Inflammatory macrophage (primary cell): ENCODE measurements around the gene FHIT.

Source experiments
- DNase-seq, 2 donors: peaks; one replicate each; pipeline ENCODE4 v3.0.0-alpha.2; 2020 to 2022

Gene FHIT

DNA sequence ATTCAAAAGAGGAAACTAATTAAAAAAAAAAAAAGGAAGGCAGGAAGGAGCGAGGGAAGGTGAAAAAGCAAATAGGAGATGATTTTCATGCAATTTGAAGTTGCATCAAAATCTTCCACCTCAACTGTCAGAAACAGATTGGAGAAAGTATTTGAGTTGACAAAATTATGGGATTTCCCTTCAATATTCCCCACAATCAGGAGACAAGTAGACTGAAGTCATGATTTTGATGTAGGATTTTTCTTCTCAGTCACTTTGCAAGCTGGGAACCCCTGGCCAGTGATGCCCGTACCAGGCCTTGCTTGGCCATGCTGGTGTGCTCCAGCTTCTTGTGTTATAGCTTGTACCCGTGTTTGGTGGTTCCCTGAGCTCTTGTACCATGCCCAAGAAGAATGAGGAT, 1347.0 kb downstream of the FHIT start:
- no peak for DNase-seq

DNA sequence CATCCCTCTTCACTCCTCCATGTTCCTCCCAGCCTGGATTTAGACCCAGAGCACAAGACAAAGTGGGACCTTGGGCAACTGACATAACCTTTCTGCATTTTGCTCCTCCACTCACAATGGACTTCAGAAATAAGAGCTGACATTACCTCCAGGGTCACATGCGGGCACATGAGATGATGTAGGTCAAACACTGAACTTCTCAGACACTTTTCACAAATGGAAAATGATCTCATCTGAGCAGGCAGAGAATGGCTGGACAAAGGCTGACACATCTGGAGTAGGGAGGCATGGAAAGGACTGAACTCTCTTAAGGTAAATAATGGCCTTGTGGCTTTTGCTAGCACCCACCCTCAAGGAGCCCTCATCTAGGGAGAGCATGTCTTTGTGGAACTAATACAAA, 1352.2 kb downstream of the FHIT start:
- no peak for DNase-seq

DNA sequence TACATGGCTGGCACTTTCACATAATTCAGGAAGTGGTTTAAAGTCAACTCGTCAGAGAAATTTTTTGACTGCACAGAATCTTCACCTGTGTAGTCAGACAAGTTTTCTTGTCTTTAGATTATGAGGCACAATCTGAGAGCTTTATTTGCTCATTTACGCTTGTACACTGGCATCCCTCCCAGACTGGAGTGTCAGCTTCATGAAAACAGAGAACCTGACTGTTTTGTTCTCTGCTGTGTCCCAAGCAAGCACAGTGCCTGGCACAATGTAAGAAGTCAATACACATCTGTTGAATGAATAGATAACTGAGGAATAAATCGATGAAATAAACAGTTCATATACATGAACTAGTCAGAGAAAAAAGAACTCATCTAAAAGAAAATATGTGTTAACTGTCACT, 1355.3 kb downstream of the FHIT start:
- DNase-seq, result no peak

DNA sequence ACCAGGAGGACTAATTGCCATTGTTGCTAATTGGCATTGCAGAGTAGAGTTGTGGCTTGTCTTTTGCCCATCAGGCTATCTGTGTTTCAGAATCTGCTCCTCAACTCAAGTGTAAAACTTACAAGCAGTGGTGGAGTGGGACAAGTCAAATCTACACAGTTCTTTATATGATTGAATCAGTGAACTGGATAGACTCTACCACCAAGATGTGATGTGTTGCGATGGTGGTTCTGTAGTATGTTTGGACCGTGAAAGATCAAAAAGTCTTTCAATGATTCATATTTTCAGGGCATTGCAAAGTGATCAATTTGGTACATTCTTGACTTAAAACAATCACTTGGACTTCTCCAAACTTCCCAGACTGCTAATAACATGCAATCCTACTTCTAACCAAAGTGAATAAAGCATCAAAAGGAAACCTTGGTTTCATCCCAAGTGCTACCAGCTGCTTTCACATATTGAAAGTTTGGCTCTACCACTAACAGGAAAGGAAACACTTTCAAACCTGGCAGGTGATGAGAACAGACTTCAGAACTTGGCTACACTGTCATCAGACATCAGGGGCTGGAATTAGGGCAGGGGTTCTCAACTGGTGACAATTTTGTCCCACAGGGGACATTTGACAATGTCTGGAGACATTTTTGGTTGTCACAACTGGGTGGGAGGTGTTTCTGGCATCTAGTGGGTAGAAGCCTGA, 1356.7 kb downstream of the FHIT start:
- DNase-seq, result no peak

DNA sequence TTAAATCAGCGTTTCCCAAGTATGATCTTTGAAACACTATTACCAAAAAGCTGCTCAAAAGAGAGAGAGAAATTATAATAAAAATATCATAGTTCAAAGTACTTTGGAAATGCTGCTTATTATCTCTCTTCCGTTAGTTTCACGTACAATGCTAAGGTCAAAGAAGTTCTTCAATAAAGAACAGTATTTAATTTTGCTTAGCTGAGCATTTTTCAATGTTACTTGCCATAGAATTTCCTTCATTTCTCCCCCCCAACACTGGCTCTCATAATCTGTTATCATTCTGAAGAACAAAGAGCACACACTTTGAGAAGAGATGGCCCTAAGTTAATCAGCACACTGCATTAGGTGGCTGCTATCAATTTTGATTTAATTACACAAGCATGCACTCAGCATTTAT, 1360.6 kb downstream of the FHIT start:
- no peak for DNase-seq

DNA sequence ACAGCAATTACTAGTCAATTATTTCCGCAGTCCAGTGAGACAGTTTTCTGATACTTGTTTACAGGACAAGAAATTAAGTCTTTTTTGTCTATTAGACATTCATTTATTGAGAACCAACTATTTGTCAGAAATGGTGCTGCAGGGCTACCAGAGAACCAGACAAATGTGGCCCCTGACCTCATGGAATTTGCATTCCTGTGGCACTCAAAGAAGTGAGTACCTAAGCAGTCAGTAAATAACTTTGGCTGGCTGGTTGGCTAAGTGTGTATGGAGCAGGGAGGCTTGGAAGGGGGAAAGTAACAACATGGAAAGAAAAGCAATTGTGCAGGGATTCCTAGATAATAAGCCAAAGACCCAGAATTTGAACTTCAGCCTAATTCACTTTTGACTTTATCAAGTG, 1364.5 kb downstream of the FHIT start:
- no peak for DNase-seq

DNA sequence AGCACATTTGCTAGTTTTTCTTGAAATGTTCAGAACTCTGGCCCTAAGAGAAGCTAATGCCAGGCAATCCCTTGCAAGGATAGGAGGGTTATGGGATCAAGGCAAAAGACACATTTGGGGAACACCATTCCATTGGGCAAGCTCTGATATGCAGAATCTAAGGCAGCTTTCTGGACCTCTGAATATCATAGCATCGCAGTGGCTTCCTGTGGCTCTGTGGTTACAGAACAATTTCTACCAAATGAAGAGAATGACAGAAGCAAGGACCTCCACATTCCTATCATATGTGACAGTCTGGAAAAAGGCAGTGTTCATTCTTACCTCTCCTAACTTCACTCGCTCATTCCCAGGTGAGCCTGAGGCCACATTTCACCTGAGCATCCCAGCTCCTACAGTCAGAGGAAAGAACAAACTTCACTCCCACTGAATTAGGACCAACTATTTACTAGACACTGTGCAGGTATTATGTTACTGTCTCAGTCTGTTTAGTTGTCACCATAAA, 1365.3 kb downstream of the FHIT start:
- no peak for DNase-seq

DNA sequence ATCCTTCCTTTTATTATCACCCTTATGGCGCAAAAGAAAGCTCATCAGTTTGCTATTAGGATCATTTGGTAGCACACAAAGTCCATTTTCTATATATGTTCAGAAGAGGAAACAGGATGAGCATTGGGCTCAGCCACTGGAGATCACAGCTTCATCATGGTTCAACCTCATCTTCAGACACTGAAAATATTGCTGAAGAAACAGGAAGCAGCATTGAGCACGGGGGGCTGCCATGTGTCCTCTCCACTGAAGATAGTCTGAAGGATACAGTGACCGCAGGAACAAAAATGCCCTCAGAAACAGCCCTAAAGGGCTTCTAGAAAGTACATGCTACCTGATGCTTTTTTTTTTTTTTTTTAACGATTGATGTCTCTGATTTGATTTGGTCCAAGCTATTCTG, 1366.2 kb downstream of the FHIT start:
- DNase-seq, result peak in 1 of 2 donors; percentile 21

DNA sequence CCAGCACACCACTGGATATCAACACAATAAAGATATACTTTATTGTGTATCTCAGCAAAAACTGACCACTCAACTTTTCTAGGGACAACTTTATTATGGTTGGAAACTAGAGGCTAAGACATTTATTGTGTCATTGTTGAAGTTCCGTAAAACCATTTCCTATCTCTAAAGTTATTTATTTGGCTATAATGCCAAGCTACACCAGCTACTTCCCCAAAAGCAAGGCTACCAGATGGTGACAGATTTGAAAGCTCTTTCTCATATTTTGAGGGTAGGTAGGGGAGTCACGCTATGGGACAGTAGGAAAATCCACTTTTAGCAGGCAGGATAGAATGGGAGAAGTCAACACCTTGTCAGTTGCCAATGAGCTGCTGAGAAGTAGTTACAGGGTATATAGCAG, 1366.8 kb downstream of the FHIT start:
- peak; percentile 69 to 78 for DNase-seq

DNA sequence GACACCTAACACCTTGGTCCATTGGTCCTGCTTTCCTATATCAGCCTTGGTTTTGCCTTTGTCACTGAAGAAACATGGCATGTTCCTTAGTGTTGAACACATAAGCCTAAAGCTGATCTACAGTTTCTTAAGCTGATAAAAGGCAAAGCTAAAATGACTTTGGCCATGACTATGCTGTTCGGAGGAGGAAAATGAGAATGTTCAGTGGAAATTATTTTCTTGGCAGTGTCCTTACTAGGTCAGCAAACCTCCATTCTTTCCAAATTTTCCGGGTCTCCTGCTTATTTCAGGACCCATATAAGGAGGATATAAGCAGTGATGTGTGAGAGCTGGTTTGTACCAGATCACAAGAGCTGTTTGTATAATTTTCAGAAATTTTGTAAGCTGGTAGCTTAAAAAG, 1368.5 kb downstream of the FHIT start:
- DNase-seq, result no peak

DNA sequence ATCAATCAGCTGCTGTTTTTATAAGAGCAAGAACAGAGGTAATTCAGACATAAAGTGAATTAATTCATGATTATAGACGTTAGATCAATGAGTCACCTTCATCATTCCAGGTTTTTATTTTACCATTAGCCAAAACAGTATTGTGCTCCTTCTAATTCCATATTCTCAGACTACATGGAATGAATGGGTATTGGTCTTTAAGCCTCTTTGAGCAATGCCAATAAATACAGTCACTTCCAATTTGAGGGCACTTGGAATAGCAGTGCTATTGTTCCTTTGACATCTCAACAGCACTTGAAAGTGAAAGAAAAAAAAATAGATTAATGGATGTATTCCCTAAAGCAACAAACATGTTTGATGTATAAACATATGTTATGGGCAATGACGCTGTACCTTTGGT, 1370.5 kb downstream of the FHIT start:
- no peak for DNase-seq

DNA sequence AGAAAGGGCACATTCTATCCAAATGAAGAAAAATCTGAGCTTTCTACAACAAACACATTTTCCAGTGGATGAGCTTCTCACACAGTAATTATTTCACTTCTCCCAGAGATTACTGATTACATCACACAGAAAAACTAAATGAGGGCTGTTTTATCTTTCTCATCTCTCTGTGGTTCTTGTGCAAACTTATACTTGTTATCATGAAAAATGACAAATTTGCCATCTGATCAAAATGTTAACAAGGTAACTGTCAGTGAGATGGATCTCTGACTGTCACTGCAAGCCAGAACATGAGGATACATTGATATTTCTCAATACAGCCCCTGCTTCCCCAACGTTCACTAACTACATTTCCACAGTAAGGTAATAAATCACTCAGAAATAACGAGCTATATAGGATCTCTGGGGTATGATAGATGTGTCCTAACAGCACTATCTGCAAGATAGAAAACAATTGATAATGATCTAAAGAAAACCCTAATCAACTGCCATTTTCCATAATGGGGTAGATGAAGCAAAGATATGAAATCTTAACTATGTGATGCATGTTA, 1372.1 kb downstream of the FHIT start:
- no peak for DNase-seq

DNA sequence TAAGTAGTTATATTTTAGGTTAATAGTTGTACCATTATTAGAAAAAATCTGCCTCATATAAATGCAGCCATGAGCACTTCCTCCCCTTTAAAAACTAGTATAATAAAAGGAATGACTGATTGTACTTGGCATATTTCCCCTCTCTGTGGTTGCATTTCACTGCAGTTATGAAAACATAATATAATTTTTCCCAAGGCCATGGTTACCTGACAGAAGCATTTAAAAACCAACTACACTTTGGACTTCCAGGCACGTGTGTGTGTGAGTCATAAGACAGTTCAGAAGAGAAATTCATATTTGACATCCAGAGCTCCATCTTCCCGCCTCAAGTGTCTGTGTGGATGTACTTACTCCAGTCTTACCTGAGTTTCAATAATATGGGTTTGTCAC, 1373.2 kb downstream of the FHIT start:
- no peak for DNase-seq

DNA sequence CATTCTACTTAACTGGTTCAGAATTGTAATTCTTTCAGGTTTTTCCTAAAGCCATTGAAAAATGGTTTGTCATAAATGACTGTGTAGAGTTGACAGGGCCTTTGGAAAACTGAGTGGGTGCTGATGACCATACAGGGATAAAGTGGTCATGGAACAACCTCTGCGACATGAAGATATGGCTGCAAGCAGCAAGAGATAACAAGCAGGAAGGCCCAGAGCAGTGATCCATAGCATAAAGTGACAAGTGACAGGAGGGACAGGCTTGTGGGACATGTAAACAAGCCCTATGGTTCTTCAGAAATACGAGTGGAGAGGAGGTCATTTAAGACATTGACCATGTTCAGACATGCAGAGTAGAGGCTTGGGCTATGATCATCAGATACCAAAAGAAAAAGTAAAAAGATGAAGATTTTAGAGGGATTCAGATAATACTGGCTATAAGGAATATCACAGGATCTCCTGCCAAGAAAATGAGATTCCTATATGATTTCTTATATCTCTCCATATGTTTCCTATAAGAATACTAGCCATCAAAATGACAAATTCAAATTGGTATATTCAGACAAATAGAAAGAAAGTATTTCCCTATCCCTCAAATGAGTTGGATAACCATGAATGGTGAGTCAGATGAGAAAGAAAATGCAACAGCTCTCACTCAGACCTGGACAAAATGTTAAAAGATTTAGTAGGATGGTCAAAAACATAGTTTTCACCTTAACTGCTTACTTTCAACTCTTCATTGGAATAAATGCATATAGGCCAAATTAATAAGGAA, 1373.8 kb downstream of the FHIT start:
- DNase-seq, result no peak

DNA sequence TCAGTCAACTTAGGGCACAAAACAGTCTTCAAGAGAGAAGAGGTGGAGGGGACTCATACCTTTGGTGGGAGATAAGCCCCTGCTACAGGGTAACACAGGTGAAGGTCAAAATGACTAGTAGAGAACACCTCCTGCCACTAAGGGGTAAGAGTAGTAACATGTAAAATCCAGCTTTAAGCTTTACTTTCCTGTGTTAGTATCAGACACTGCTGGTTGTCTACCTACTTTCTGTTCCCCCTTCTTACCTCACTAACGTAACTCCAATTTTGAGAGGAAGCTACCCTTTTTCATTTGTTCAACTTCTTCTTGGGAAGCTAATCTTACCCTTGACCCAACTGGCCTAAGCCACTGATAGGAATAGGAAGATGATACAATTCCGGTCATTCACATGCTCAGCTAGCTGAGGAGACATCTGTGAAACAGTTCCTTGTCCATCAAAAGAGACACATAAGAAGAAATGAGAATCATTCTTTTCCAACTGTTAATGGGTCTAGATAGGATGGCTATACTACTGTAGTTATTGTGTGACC, 1374.7 kb downstream of the FHIT start:
- DNase-seq, result peak; percentile 46 to 52

DNA sequence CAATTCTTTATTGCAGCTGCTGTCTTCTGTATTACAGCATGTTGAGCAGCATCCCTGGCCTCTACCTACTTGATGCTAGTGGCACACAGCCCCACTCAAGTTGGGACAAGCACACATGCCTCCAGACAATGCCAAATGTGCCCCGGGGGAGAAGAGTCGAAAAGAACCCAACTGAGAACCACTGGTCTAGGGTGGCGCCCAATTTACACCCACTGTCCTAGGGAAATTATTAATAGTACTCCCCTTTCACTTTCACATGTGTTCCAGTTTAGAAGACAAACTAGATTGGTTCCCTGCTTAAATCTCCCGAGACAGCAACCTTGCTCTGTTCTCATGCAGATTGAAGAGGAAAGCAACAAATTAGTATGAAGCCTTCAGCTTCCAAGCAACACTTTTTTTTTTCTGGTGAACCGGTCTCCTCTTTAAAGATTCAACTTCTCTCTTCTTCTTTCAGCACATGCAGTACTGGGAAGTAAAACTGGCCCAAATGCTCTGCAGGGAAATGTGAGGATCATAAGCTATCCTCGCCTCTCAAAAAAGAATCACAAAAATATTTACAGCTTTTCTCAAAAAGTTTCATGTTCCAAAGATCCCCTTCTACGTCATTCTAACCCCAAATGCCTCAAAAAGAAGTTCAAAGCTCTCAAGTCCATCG, 1377.5 kb downstream of the FHIT start:
- peak in 1 of 2 donors; percentile 3 for DNase-seq

DNA sequence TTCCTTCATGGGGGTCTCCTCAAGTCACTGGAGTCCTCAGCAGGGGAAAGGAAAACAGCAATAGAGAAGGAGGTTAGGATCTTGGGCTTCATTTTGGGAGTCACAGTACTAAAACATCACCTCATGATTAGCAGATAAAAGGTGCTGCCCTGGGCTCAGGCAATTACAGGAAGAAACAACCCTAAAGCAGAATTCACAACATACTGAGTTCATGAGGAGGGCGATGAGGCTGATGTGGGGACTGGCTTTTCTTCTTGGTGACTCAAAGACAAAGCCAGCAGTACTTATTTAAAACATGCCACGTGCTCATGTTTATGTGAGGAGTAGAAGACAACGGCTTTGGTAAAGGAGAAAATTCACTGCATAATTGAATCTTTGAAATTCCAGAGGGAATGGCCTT, 1379.1 kb downstream of the FHIT start:
- no peak for DNase-seq

DNA sequence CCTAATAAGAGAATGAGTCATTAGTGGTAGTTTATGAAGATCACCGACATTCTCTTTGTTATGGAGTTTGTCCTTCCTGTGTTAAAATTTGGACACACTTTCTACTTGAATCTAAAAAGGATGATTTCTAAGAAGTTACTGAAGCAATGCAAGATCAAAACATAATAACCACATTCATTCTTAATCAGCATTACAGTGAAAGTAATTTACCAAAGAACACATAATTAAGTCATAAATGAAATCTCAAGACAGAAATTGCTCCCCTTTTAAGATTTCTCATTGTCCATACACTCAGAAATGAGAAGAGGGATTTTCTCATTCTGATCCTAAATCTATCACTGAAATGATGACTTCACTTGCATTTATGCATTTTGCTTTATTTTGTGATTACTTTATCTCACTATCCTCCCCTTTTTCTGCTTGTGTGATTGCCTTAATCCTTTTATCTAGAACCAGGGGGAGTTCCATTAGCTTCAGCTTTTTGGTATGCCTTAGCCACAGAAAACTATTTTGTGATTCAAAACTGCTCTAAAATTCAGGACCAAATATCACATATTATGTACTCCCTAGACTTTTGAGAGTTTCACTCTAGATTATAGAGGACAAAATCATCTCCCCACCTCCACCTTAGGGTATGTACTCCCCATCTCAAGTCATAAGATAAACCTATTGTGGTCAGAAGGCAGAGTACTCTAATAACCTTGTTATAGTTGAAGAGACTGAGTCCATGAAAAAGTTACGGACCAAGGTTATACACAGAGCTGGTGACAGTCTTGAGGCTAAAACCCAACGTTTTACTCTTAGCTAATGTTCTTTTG, 1383.9 kb downstream of the FHIT start:
- DNase-seq, result no peak

DNA sequence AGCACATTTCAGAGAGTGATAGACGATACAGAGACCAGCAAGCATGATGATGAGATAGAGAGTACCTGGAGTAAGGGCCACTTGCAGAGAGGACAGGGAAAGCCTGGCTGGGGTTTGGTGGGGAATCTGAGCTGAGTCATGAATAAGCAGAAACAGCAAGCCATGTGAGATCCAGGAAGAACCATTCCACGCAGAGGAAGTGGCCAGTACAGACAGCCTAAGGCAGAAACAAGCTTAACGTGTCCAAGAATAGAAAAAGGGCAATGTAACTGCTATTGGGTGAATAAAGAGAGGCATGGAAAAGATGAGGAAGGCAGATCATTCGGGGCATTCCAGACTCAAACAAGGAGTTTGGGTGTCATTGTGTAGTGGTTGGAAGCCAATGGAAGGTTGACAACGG, 1385.2 kb downstream of the FHIT start:
- DNase-seq, result peak in 1 of 2 donors; percentile 37

DNA sequence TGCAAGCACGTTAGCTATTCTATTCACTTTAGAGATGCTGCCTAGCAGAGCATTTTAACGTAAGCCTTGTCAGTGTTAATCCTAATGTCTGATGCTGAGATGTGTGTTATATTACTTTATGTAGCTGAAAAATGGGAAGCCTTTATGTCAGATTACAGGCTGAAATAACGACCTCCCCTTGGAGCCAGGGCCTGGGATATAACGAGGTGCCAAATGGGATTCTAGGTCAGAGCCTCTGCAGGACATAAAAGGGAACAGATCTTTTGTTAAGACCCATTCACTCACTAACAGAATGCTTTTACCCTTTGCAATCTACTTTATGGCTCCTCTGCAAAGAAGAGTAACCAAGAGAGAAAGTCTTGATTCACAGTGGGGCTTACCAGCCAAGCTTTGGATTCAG, 1385.9 kb downstream of the FHIT start:
- DNase-seq, result no peak

DNA sequence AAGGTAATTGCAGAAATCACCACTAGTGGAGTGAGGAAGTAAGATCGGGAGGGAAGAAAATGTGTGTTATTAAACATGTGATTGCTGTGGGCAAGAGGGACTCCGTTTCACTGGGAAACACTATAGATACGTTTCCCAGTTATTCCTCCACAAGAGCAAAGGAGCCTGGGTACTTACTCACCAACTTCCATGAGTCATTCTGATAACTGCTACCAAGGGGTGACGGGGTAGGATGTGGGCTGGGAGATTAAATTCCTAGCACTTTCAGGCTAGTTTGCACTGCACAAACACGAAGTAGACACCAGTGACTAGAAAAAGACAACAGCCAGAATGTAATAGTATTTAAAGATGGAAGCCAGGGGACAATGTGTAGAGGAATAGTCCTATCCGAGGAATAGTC, 1388.6 kb downstream of the FHIT start:
- DNase-seq, result no peak
